IMR-90 (cell line): ENCODE measurements around the gene VPS8. TPM values are rescaled to one million over a fixed set of nuclear protein-coding genes. Genes with fewer than 3 reads are reported as not detected.

Experiments used
- ATAC-seq: fragments of 200-7000 bp; cut with Tn5 transposase; 2 replicates; pipeline ENCODE4 v1.9.1; 2020; ENCODE audit warnings: low read depth, mild to moderate bottlenecking, moderate library complexity
- BruUV-seq: library from RNA; stranded (reverse); fragments of 400-500 nt; replicated peaks from 2 replicates; lab custom pipeline; 2021; lab: Mats Ljungman, UMichigan
- CTCF ChIA-PET: fragments of 300-600 bp; formaldehyde crosslinking; extraction: SDS; loops from one replicate; lab custom pipeline; 2021; ENCODE audit warnings: antibody characterized with exemption; lab: Yijun Ruan, JAX
- POLR2A ChIA-PET: fragments of 300-600 bp; sonication (Branson Sonifier 250); formaldehyde crosslinking; loops from one replicate; lab custom pipeline; 2022; ENCODE audit warnings: antibody characterized with exemption; ENCODE audit not compliant: unreplicated experiment; lab: Charles Lee
- DNase-seq: peaks from one replicate; pipeline ENCODE4 v3.0.0; 2013
- H2AFZ ChIP-seq: replicated peaks from 2 replicates; pipeline ENCODE3; 2013; ENCODE audit warnings: low read length, mild to moderate bottlenecking; ENCODE audit not compliant: poor library complexity
- H2AK5ac ChIP-seq: 2 replicates; pipeline ENCODE4 v1.6.1; 2013; ENCODE audit warnings: low read depth, low read length, inconsistent platforms
- H2AK9ac ChIP-seq: replicated peaks from 2 replicates; pipeline ENCODE3; 2013; ENCODE audit warnings: mild to moderate bottlenecking, low read depth, low read length, moderate library complexity; ENCODE audit not compliant: poor library complexity
- H2BK120ac ChIP-seq: 2 replicates; pipeline ENCODE4 v1.6.1; 2013; ENCODE audit warnings: low read depth, low read length, inconsistent platforms
- H2BK15ac ChIP-seq: 3 replicates; pipeline ENCODE4 v1.6.1; 2013; ENCODE audit warnings: low read depth, low read length, inconsistent platforms
- H2BK20ac ChIP-seq: 2 replicates; pipeline ENCODE4 v1.6.1; 2013; ENCODE audit warnings: low read depth, mild to moderate bottlenecking, inconsistent platforms, low read length, moderate library complexity
- H2BK5ac ChIP-seq: 2 replicates; pipeline ENCODE4 v1.6.1; 2013; ENCODE audit warnings: mild to moderate bottlenecking, low read depth, low read length, inconsistent platforms; ENCODE audit not compliant: poor library complexity, severe bottlenecking
- H3K14ac ChIP-seq: replicated peaks from 2 replicates; pipeline ENCODE4 v1.6.1; 2013; ENCODE audit warnings: low read depth, low read length, inconsistent platforms
- H3K18ac ChIP-seq: 2 replicates; pipeline ENCODE4 v1.6.1; 2013; ENCODE audit warnings: low read depth, low read length, control low read depth
- H3K23ac ChIP-seq: 2 replicates; pipeline ENCODE4 v1.6.1; 2013; ENCODE audit warnings: low read depth, low read length, inconsistent platforms
- H3K27ac ChIP-seq: 2 replicates; pipeline ENCODE4 v1.5.1; 2013; ENCODE audit warnings: mild to moderate bottlenecking, control low read depth, low read length; ENCODE audit not compliant: insufficient read depth
- H3K27me3 ChIP-seq: 2 replicates; pipeline ENCODE4 v1.6.1; 2013; ENCODE audit warnings: low read length; ENCODE audit not compliant: control insufficient read depth, insufficient read depth
- H3K36me3 ChIP-seq: 2 replicates; pipeline ENCODE4 v1.6.1; 2013; ENCODE audit warnings: low read length, mixed read lengths; ENCODE audit not compliant: control insufficient read depth, insufficient read depth
- H3K4ac ChIP-seq: 2 replicates; pipeline ENCODE4 v1.6.1; 2013; ENCODE audit warnings: low read depth, low read length, inconsistent platforms
- H3K4me1 ChIP-seq: 2 replicates; pipeline ENCODE4 v1.6.1; 2013; ENCODE audit warnings: low read length, mixed read lengths; ENCODE audit not compliant: control insufficient read depth, insufficient read depth
- H3K4me2 ChIP-seq: 2 replicates; pipeline ENCODE4 v1.6.1; 2013; ENCODE audit warnings: low read depth, mild to moderate bottlenecking, control low read depth, low read length, moderate library complexity
- H3K4me3 ChIP-seq: 2 replicates; pipeline ENCODE4 v1.5.1; 2013; ENCODE audit warnings: low read depth, mild to moderate bottlenecking, control low read depth, low read length, moderate library complexity; ENCODE audit not compliant: insufficient read depth
- H3K56ac ChIP-seq: 2 replicates; pipeline ENCODE4 v1.6.1; 2013; ENCODE audit warnings: low read length, inconsistent platforms; ENCODE audit not compliant: insufficient read depth; ENCODE audit errors: extremely low read depth
- H3K79me1 ChIP-seq, 2 experiments: 2 replicates each; pipeline ENCODE4 v1.6.1; 2013; ENCODE audit warnings: low read length in 2 of 2, inconsistent platforms in 1 of 2, low read depth in 1 of 2
- H3K9ac ChIP-seq: 2 replicates; pipeline ENCODE4 v1.6.1; 2013; ENCODE audit warnings: low read depth, low read length, control low read depth
- H3K9me1 ChIP-seq: 2 replicates; pipeline ENCODE4 v1.6.1; 2013; ENCODE audit warnings: low read length, inconsistent platforms; ENCODE audit not compliant: insufficient read depth
- H3K9me3 ChIP-seq: 2 replicates; pipeline ENCODE4 v1.6.1; 2013; ENCODE audit warnings: low read length; ENCODE audit not compliant: control insufficient read depth, insufficient read depth
- H4K20me1 ChIP-seq: 2 replicates; pipeline ENCODE4 v1.6.1; 2013; ENCODE audit warnings: low read length, inconsistent platforms; ENCODE audit not compliant: insufficient read depth
- H4K5ac ChIP-seq: 2 replicates; pipeline ENCODE4 v1.6.1; 2013; ENCODE audit warnings: mild to moderate bottlenecking, low read depth, low read length, control low read depth
- H4K8ac ChIP-seq, 2 experiments: 2 replicates each; pipeline ENCODE4 v1.6.1; 2013; ENCODE audit warnings: low read depth in 2 of 2, low read length in 2 of 2, control low read depth in 1 of 2, inconsistent platforms in 1 of 2
- H4K91ac ChIP-seq: 2 replicates; pipeline ENCODE4 v1.6.1; 2013; ENCODE audit warnings: low read depth, low read length, inconsistent platforms; ENCODE audit not compliant: insufficient read depth
- BHLHE40 ChIP-seq: fragments of 150-350 bp; IDR thresholded peaks from 2 replicates; pipeline ENCODE4 v1.6.1; 2016; ENCODE audit warnings: mild to moderate bottlenecking, low read depth, low read length
- CEBPB ChIP-seq: IDR thresholded peaks from 2 replicates; pipeline ENCODE4 v1.6.1; 2012; ENCODE audit warnings: low read depth, low read length, improper control_type of control experiment
- CHD1 ChIP-seq: IDR thresholded peaks from 2 replicates; pipeline ENCODE4 v1.6.1; 2012; ENCODE audit warnings: low read depth, low read length, improper control_type of control experiment
- CTCF ChIP-seq: conservative IDR thresholded peaks from 2 replicates; pipeline ENCODE4 v1.5.1; 2012; ENCODE audit warnings: mild to moderate bottlenecking, low read depth, low read length, improper control_type of control experiment
- ELK1 ChIP-seq: fragments of 150-350 bp; IDR thresholded peaks from 2 replicates; pipeline ENCODE4 v1.6.1; 2016; ENCODE audit warnings: low read depth, mild to moderate bottlenecking, low read length, moderate library complexity, borderline replicate concordance
- FOS ChIP-seq: fragments of 150-350 bp; IDR thresholded peaks from 2 replicates; pipeline ENCODE4 v1.6.1; 2016; ENCODE audit warnings: low read depth, low read length
- MAZ ChIP-seq: IDR thresholded peaks from 2 replicates; pipeline ENCODE4 v1.6.1; 2012; ENCODE audit warnings: low read depth, mild to moderate bottlenecking, low read length, improper control_type of control experiment, moderate library complexity, borderline replicate concordance
- MXI1 ChIP-seq: IDR thresholded peaks from 2 replicates; pipeline ENCODE4 v1.6.1; 2012; ENCODE audit warnings: low read depth, mild to moderate bottlenecking, low read length, moderate library complexity, borderline replicate concordance
- NFE2L2 ChIP-seq: fragments of 150-350 bp; IDR thresholded peaks from 2 replicates; pipeline ENCODE4 v1.6.1; 2016; ENCODE audit warnings: low read depth, mild to moderate bottlenecking, low read length
- RAD21 ChIP-seq: IDR thresholded peaks from 2 replicates; pipeline ENCODE4 v1.6.1; 2012; ENCODE audit warnings: low read length, improper control_type of control experiment
- RCOR1 ChIP-seq: IDR thresholded peaks from 2 replicates; pipeline ENCODE4 v1.6.1; 2012; ENCODE audit warnings: mild to moderate bottlenecking, low read length, improper control_type of control experiment; ENCODE audit not compliant: insufficient replicate concordance
- RFX5 ChIP-seq: IDR thresholded peaks from 2 replicates; pipeline ENCODE4 v1.8.0; 2012; ENCODE audit warnings: low read depth, mild to moderate bottlenecking, low read length, moderate library complexity
- SMC3 ChIP-seq: fragments of 150-350 bp; IDR thresholded peaks from 2 replicates; pipeline ENCODE4 v1.6.1; 2016; ENCODE audit warnings: low read depth, mild to moderate bottlenecking, antibody characterized with exemption, low read length, moderate library complexity
- USF2 ChIP-seq: fragments of 150-350 bp; IDR thresholded peaks from 2 replicates; pipeline ENCODE4 v1.6.1; 2017; ENCODE audit warnings: mild to moderate bottlenecking, antibody characterized with exemption, low read length, low read depth
- WGBS, 2 experiments: methylation state at CpG; one replicate each; pipeline versions ENCODE4 v1.1.5 to v1.1.7; 2013; ENCODE audit warnings: missing lambda C conversion rate in 2 of 2; ENCODE audit not compliant: insufficient read length in 1 of 2; ENCODE audit errors: extremely low coverage in 2 of 2; 5-methylcytosine and 5-hydroxymethylcytosine counted together
- dilution Hi-C: fragments of 300-500 bp; cut with HindIII; formaldehyde crosslinking; loops from one replicate; pipeline ENCODE4 v1.14.3; 2018; ENCODE audit warnings: low sequenced_read_pairs; ENCODE audit not compliant: unreplicated experiment
- in situ Hi-C: fragments of 300-500 bp; cut with MboI; formaldehyde crosslinking; loops from 3 replicates; pipeline ENCODE4 v1.14.3; 2019; ENCODE audit warnings: low sequenced_read_pairs, inconsistent platforms, mixed read lengths
- intact Hi-C: fragments of 100-400 bp; cut with micrococcal nuclease; formaldehyde crosslinking; loops from 2 replicates; pipeline ENCODE4 v1.10.0; 2022
- polyA plus RNA-seq, 3 experiments: library from polyadenylated mRNA; depleted of rRNA; stranded (reverse); fragments of >200 nt; gene quantifications; 2 replicates each; pipeline ENCODE4 v1.2.3, GENCODE V29; 2012; ENCODE audit warnings: low replicate concordance in 1 of 3
- total RNA-seq: library from RNA; depleted of rRNA; stranded (reverse); fragments of >200 nt; gene quantifications from 2 replicates; pipeline ENCODE4 v1.2.3, GENCODE V29; 2012

VPS8 gene
- total and polyA plus RNA-seq, 2 of the 4 experiments (the other 2 are of a cell fraction) = 14.0 to 56.1 TPM

GRCh38 chr3:184889312-184889904 is 77.4 kb downstream of the VPS8 start:
- H3K4ac ChIP-seq = no peak overlapping the region
- no peaks in the 10 kb centered on the region for H3K4me1 ChIP-seq
- H2AK9ac ChIP-seq = no peak overlapping the region
- no peak overlapping the region for H4K8ac ChIP-seq
- no peak for ATAC-seq
- no peaks in the 10 kb centered on the region for H4K20me1 ChIP-seq
- POLR2A ChIA-PET = no interaction called here
- intact Hi-C loops (no loop called here), in situ Hi-C loops (loop anchor here (25.0 kb wide), 1 partner anchor 298 kb away; no protein-coding TSS in a partner anchor), dilution Hi-C loops (no loop called here)
- H2BK5ac ChIP-seq = no peak overlapping the region
- H2BK20ac ChIP-seq = no peak overlapping the region
- H3K9me3 ChIP-seq = no peaks in the 10 kb centered on the region
- no peak overlapping the region for H3K27ac ChIP-seq
- H3K4me2 ChIP-seq = no peak overlapping the region
- no peaks in the 10 kb centered on the region; the same call in 1 of the 2 replicates for H3K36me3 ChIP-seq
- no peak overlapping the region for H3K18ac ChIP-seq
- no peak overlapping the region for H3K56ac ChIP-seq
- no peak overlapping the region for H2BK15ac ChIP-seq
- H3K9me1 ChIP-seq = no peaks in the 10 kb centered on the region
- no peaks in the 10 kb centered on the region for H3K27me3 ChIP-seq
- no peak overlapping the region for H3K9ac ChIP-seq
- no peaks in the 10 kb centered on the region for H3K79me1 ChIP-seq
- no peak overlapping the region for H3K4me3 ChIP-seq
- CTCF ChIA-PET = no interaction called here
- no peak overlapping the region for H2AK5ac ChIP-seq
- H3K23ac ChIP-seq = no peak overlapping the region
- WGBS, 2 experiments = no CpG with 5 or more reads among the region's 6 CpGs
- no peak overlapping the region for H4K91ac ChIP-seq
- no peak overlapping the region for H2AFZ ChIP-seq
- no peak overlapping the region for H4K5ac ChIP-seq
- no peak for DNase-seq
- BruUV-seq = no TSS peak
- no peak overlapping the region for H3K14ac ChIP-seq
- no peak overlapping the region for H2BK120ac ChIP-seq
- no peak for TF ChIP-seq USF2
- TF ChIP-seq BHLHE40 = no peak
- no peak for TF ChIP-seq RFX5
- TF ChIP-seq ELK1 = no peak
- no peak for TF ChIP-seq CEBPB
- no peak for TF ChIP-seq CTCF
- no peak for TF ChIP-seq CHD1
- TF ChIP-seq RAD21 = no peak
- no peak for TF ChIP-seq NFE2L2
- TF ChIP-seq RCOR1 = no peak
- TF ChIP-seq MXI1 = no peak
- no peak for TF ChIP-seq FOS
- TF ChIP-seq MAZ = no peak
- TF ChIP-seq SMC3 = no peak
